ENCODE results near the gene TLE1. TPM values are rescaled to one million over a fixed set of nuclear protein-coding genes. Genes with fewer than 3 reads are reported as not detected.

The TLE1 gene
- total and polyA plus RNA-seq, 2 of the 4 experiments (the other 2 are of a cell fraction): 36.0 to 51.0 TPM

DNA sequence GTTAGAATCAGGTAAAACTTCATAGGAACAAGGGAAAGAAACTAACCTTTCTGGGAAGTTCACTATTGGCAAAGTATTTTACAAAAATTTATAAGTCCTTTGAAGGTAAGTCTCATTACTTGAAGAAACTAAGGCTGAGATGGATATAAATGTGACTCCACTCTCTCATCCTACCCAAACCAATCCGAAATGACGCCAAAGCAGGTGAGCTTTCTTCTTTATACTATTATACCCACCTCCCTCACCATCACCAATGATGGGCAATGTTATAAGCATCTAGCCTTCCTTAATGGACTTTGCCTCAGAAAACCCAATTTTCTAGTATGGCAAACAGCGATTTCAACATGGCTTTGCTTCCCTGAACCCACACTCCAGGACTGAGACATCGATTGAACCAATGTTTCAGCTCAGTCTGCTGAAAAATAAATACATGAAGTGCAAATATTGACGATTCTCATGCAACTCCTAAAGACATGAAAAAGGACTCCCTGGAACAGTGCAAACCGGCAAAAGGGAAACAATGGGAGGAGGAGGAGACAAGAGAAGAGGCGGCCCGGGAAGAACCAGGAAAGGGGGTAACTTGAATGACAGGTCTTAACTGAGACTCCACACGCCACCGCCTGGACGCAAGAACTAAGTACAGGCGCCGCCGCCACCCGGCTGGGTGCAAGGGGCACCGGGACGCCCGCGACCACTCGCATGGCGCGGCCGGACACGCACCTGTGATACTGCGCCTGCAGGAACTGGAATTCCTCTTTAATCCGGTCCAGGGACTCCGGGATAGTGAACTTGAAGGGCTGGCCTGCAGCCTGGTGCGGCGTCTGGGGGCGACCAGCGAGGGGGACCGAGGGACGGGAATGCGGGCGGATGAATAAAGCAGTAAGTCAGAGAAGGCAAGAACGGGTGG lies 2.5 kb downstream of the TLE1 start:
- intact Hi-C loops (cut with micrococcal nuclease): loop anchor here (1.0 to 10.0 kb wide), 17 partner anchors 52 to 1510 kb away; no protein-coding TSS in a partner anchor
- Histone ChIP-seq H3K14ac (replicated peaks; ENCODE audit: low read depth, low read length) (peak overlapping the region; percentile 73), H3K9me3 (ENCODE audit: control insufficient read depth, insufficient read depth, low read length) (no peaks in the 10 kb centered on the region), H3K27ac (ENCODE audit: insufficient read depth, low read length) (peak overlapping the region; percentile 79), H2BK5ac (ENCODE audit: low read depth, low read length, poor library complexity, severe bottlenecking) (peak overlapping the region; percentile 75), H4K20me1 (ENCODE audit: insufficient read depth, low read length) (peaks cover 28% of the 10 kb centered on the region; the same call in 1 of the 2 replicates), H2AK5ac (ENCODE audit: low read depth, low read length) (peak overlapping the region; percentile 3; the same call in 1 of the 2 replicates), H3K36me3 (ENCODE audit: control insufficient read depth, insufficient read depth, low read length) (peaks cover 11% of the 10 kb centered on the region), H3K9ac (ENCODE audit: low read depth, low read length) (peak overlapping the region; percentile 79), H3K4me3 (ENCODE audit: insufficient read depth, low read depth, low read length) (peak overlapping the region; percentile 98), H3K4ac (ENCODE audit: low read depth, low read length) (peak overlapping the region; percentile 79), H2BK20ac (ENCODE audit: low read depth, low read length) (no peak overlapping the region; the same call in 1 of the 2 replicates), H2AK9ac (replicated peaks; ENCODE audit: low read depth, low read length, poor library complexity) (peak overlapping the region; percentile 89), H3K23ac (ENCODE audit: low read depth, low read length) (peak overlapping the region; percentile 84), H3K9me1 (ENCODE audit: insufficient read depth, low read length) (0 out of 2 replicates have a peak, but pooled peaks cover 3% of the 10 kb centered on the region), H3K56ac (ENCODE audit: extremely low read depth, insufficient read depth, low read length) (peak overlapping the region; percentile 50; the same call in 1 of the 2 replicates), H3K18ac (ENCODE audit: low read depth, low read length) (peak overlapping the region; percentile 32), H4K91ac (ENCODE audit: insufficient read depth, low read depth, low read length) (peak overlapping the region; percentile 54), H3K4me1 (ENCODE audit: control insufficient read depth, insufficient read depth, low read length) (peaks cover 9% of the 10 kb centered on the region), H2AFZ (replicated peaks; ENCODE audit: low read length, poor library complexity) (peak overlapping the region; percentile 84), H4K8ac (ENCODE audit: low read depth in 2 of 2, low read length in 2 of 2) (peak overlapping the region; percentile 3 to 60; a peak in 2 of 4 replicates), H4K5ac (ENCODE audit: low read depth, low read length) (no peak overlapping the region), H3K4me2 (ENCODE audit: low read depth, low read length) (peak overlapping the region; percentile 89), H3K79me1 (ENCODE audit: low read depth in 1 of 2, low read length in 2 of 2) (peaks cover 23 to 39% of the 10 kb centered on the region in 2 experiments), H2BK120ac (ENCODE audit: low read depth, low read length) (peak overlapping the region; percentile 78), H2BK15ac (ENCODE audit: low read depth, low read length) (peak overlapping the region; percentile 59; the same call in 1 of the 3 replicates), H3K27me3 (ENCODE audit: control insufficient read depth, insufficient read depth, low read length) (no peaks in the 10 kb centered on the region)
- ATAC-seq (ENCODE audit: low read depth) (peak; percentile 16), DNase-seq (peak; percentile 87)
- WGBS, 2 experiments (ENCODE audit: extremely low coverage in 2 of 2, insufficient read length in 1 of 2): 0% methylated on average over 23 of the region's 36 CpGs; no CpG with 5 or more reads in 1 of the 2 experiments
- dilution Hi-C loops (cut with HindIII; ENCODE audit: low sequenced_read_pairs, unreplicated experiment): no loop called here
- no TSS peak for BruUV-seq (replicated peaks)
- in situ Hi-C loops (cut with MboI; ENCODE audit: low sequenced_read_pairs): loop anchor here (10.0 kb wide), 1 partner anchor 192 kb away; no protein-coding TSS in a partner anchor
- POLR2A ChIA-PET (ENCODE audit: unreplicated experiment): interaction anchor here (0.6 kb wide), 1 partner anchor 79 kb away, joined by 3 read pairs; no protein-coding TSS in a partner anchor
- CTCF ChIA-PET: interaction anchor here (0.6 to 1.6 kb wide), 4 partner anchors 9 to 214 kb away, joined by 3 to 11 read pairs (median 4); no protein-coding TSS in a partner anchor
- no peak for TF ChIP-seq MAZ (IDR thresholded peaks at IDR 0.05; ENCODE audit: borderline replicate concordance, low read depth, low read length)
- TF ChIP-seq, protein P1, sequence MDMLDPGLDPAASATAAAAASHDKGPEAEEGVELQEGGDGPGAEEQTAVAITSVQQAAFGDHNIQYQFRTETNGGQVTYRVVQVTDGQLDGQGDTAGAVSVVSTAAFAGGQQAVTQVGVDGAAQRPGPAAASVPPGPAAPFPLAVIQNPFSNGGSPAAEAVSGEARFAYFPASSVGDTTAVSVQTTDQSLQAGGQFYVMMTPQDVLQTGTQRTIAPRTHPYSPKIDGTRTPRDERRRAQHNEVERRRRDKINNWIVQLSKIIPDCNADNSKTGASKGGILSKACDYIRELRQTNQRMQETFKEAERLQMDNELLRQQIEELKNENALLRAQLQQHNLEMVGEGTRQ (IDR thresholded peaks at IDR 0.05; ENCODE audit: low read depth, low read length): no peak
- TF ChIP-seq, protein P2, sequence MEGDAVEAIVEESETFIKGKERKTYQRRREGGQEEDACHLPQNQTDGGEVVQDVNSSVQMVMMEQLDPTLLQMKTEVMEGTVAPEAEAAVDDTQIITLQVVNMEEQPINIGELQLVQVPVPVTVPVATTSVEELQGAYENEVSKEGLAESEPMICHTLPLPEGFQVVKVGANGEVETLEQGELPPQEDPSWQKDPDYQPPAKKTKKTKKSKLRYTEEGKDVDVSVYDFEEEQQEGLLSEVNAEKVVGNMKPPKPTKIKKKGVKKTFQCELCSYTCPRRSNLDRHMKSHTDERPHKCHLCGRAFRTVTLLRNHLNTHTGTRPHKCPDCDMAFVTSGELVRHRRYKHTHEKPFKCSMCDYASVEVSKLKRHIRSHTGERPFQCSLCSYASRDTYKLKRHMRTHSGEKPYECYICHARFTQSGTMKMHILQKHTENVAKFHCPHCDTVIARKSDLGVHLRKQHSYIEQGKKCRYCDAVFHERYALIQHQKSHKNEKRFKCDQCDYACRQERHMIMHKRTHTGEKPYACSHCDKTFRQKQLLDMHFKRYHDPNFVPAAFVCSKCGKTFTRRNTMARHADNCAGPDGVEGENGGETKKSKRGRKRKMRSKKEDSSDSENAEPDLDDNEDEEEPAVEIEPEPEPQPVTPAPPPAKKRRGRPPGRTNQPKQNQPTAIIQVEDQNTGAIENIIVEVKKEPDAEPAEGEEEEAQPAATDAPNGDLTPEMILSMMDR (conservative IDR thresholded peaks at IDR 0.05; ENCODE audit: low read depth, low read length): peak; percentile 64
- no peak for TF ChIP-seq BHLHE40 (IDR thresholded peaks at IDR 0.05; ENCODE audit: low read depth, low read length)
- no peak for TF ChIP-seq FOS (IDR thresholded peaks at IDR 0.05; ENCODE audit: low read depth, low read length)
- no peak for TF ChIP-seq RCOR1 (IDR thresholded peaks at IDR 0.05; ENCODE audit: insufficient replicate concordance, low read length)
- no peak for TF ChIP-seq MAFK (IDR thresholded peaks at IDR 0.05; ENCODE audit: low read depth, low read length)
- peak; percentile 38; the same call in 1 of the 2 replicates for TF ChIP-seq POLR2A (IDR thresholded peaks at IDR 0.05; ENCODE audit: low read depth, low read length)
- TF ChIP-seq RFX5 (IDR thresholded peaks at IDR 0.05; ENCODE audit: low read depth, low read length): no peak
- 0 out of 2 replicates have a peak, but pooled peaks have one; percentile 12 for TF ChIP-seq CEBPB (IDR thresholded peaks at IDR 0.05; ENCODE audit: low read depth, low read length)
- TF ChIP-seq, protein P3, sequence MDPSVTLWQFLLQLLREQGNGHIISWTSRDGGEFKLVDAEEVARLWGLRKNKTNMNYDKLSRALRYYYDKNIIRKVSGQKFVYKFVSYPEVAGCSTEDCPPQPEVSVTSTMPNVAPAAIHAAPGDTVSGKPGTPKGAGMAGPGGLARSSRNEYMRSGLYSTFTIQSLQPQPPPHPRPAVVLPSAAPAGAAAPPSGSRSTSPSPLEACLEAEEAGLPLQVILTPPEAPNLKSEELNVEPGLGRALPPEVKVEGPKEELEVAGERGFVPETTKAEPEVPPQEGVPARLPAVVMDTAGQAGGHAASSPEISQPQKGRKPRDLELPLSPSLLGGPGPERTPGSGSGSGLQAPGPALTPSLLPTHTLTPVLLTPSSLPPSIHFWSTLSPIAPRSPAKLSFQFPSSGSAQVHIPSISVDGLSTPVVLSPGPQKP (IDR thresholded peaks at IDR 0.05; ENCODE audit: borderline replicate concordance, low read depth, low read length): no peak
- 0 out of 2 replicates have a peak, but pooled peaks have one; percentile 20 for TF ChIP-seq MXI1 (IDR thresholded peaks at IDR 0.05; ENCODE audit: borderline replicate concordance, low read depth, low read length)

All from IMR-90 (cell line).